Measurements from ENCODE around the gene PATJ. TPM values are rescaled to one million over a fixed set of nuclear protein-coding genes. Genes with fewer than 3 reads are reported as not detected.

PATJ gene
- total and polyA plus RNA-seq, 3 donors from 2014 or later = 12.9 to 44.5 (median 21.6) TPM

- WGBS, 2 donors = 76 to 79% methylated on average over 4 of the region's 4 CpGs
- intact Hi-C loops (cut with DNase I; ENCODE audit: low total_unique reads) = no loop called here
- TF ChIP-seq, protein P1, sequence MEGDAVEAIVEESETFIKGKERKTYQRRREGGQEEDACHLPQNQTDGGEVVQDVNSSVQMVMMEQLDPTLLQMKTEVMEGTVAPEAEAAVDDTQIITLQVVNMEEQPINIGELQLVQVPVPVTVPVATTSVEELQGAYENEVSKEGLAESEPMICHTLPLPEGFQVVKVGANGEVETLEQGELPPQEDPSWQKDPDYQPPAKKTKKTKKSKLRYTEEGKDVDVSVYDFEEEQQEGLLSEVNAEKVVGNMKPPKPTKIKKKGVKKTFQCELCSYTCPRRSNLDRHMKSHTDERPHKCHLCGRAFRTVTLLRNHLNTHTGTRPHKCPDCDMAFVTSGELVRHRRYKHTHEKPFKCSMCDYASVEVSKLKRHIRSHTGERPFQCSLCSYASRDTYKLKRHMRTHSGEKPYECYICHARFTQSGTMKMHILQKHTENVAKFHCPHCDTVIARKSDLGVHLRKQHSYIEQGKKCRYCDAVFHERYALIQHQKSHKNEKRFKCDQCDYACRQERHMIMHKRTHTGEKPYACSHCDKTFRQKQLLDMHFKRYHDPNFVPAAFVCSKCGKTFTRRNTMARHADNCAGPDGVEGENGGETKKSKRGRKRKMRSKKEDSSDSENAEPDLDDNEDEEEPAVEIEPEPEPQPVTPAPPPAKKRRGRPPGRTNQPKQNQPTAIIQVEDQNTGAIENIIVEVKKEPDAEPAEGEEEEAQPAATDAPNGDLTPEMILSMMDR (IDR thresholded peaks at IDR 0.05) = no peak
- no peak for TF ChIP-seq POLR2A (IDR thresholded peaks at IDR 0.05)
- no peak overlapping the region for H3K4me3 ChIP-seq
- no peaks in the 10 kb centered on the region for H3K4me1 ChIP-seq
- H3K27ac ChIP-seq = no peak overlapping the region
- no peak for DNase-seq
- no peaks in the 10 kb centered on the region for H3K36me3 ChIP-seq (ENCODE audit: low read depth, missing control alignments)
- no peaks in the 10 kb centered on the region for H3K9me3 ChIP-seq
- H3K27me3 ChIP-seq = no peaks in the 10 kb centered on the region
Observed at GRCh38 chr1:62025154-62025553, 282.9 kb downstream of the PATJ start.

GRCh38 chr1:62025892-62026291 is 283.6 kb downstream of the PATJ start:
- Histone ChIP-seq H3K36me3 (ENCODE audit: low read depth, missing control alignments) (no peaks in the 10 kb centered on the region), H3K4me3 (no peak overlapping the region), H3K27ac (no peak overlapping the region), H3K4me1 (no peaks in the 10 kb centered on the region), H3K27me3 (no peaks in the 10 kb centered on the region), H3K9me3 (no peaks in the 10 kb centered on the region)
- 83 to 92% methylated on average over 2 of the region's 2 CpGs for WGBS, 2 donors
- no peak for DNase-seq
- intact Hi-C loops (cut with DNase I; ENCODE audit: low total_unique reads) = no loop called here
- no peak for TF ChIP-seq POLR2A (IDR thresholded peaks at IDR 0.05)
- TF ChIP-seq, protein P1 (IDR thresholded peaks at IDR 0.05) = no peak

DNA sequence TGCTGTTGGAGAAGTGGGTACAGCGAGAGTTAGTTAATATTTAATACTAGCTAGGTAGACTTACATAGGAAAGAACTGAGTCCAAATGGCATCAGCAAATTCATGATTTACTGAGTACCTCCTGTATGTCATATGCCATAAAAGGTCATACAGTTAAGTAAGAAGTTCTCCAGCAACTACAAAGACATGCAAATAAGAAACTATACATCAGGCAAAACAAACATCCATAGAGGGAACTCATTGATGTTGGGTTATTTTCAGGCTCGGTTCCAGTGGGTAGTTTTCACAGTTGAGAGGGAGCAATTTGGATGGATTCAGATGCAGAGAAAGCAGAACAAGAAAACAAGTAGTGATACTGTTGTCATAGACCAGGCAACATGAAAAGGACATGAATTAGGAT is 287.4 kb downstream of the PATJ start:
- intact Hi-C loops (cut with DNase I; ENCODE audit: low total_unique reads) = no loop called here
- Histone ChIP-seq H3K4me3 (no peak overlapping the region), H3K4me1 (no peaks in the 10 kb centered on the region), H3K9me3 (no peaks in the 10 kb centered on the region), H3K36me3 (ENCODE audit: low read depth, missing control alignments) (no peaks in the 10 kb centered on the region), H3K27me3 (no peaks in the 10 kb centered on the region), H3K27ac (no peak overlapping the region)
- TF ChIP-seq, protein P1 (IDR thresholded peaks at IDR 0.05) = no peak
- no peak for TF ChIP-seq POLR2A (IDR thresholded peaks at IDR 0.05)
- WGBS, 2 donors = 80 to 84% methylated on average over 2 of the region's 2 CpGs
- no peak for DNase-seq

DNA sequence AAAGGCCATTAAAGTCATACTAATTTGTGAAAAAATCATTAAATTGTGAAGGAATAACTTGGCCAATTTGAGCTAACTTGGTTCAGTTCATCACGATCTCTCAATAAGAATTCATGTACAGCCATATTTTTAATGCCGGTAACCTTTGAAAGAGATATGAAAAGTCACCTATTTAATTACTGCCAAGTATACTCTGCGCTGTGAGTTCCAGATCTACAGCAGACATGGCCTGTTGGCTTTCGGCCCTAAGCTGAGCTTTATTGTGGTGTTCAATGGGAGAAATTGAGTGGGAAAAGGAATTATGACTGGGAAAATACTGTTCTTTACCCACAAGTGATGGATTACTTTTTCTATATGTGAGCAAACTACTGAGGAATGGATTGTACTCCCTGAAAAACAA is 292.5 kb downstream of the PATJ start:
- Histone ChIP-seq H3K4me3 (no peak overlapping the region), H3K4me1 (no peaks in the 10 kb centered on the region), H3K27ac (no peak overlapping the region), H3K36me3 (ENCODE audit: low read depth, missing control alignments) (no peaks in the 10 kb centered on the region), H3K9me3 (no peaks in the 10 kb centered on the region), H3K27me3 (no peaks in the 10 kb centered on the region)
- DNase-seq = no peak
- intact Hi-C loops (cut with DNase I; ENCODE audit: low total_unique reads) = no loop called here
- TF ChIP-seq POLR2A (IDR thresholded peaks at IDR 0.05) = no peak
- TF ChIP-seq, protein P1 (IDR thresholded peaks at IDR 0.05) = no peak
- WGBS, 2 donors = 74% methylated on average over 4 of the region's 4 CpGs

DNA sequence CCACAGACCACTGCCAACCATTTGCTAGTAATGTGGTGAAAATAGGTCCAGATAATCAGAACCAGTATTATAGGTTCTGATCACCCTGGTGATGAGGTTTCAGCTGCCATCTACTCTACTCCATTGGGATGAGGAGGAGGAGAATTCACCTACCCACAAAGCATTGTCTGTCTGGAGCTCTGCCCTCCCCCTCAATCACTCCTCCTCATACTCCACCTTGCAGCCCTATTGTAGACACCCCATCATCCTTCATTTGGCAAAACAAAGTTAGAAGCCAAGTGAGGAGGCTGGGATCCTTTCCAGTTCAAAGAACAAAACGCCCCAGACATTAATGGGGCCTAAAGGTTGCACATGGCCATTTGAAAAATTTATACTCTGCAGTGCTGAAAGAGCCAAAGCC is 295.0 kb downstream of the PATJ start:
- H3K4me3 ChIP-seq = no peak overlapping the region

More for the DNA sequence above, 295.0 kb downstream of the PATJ start:
- Histone ChIP-seq H3K36me3 (ENCODE audit: low read depth, missing control alignments) (no peaks in the 10 kb centered on the region), H3K27ac (no peak overlapping the region), H3K27me3 (no peaks in the 10 kb centered on the region), H3K4me1 (no peaks in the 10 kb centered on the region), H3K9me3 (no peaks in the 10 kb centered on the region)
- no peak for TF ChIP-seq POLR2A (IDR thresholded peaks at IDR 0.05)
- TF ChIP-seq, protein P1 (IDR thresholded peaks at IDR 0.05) = no peak
- WGBS, 2 donors = 28 to 47% methylated on average over 1 of the region's 1 CpG
- no peak for DNase-seq
- intact Hi-C loops (cut with DNase I; ENCODE audit: low total_unique reads) = no loop called here

Measured in testis (tissue), 3 donors.